ENCODE data around the gene RNF175.
"Not testable (repeated sequence)": the region's sequence is repeated elsewhere in the genome, so short reads cannot be mapped to it uniquely, and the experiment has no call there.

RNF175 gene

DNA sequence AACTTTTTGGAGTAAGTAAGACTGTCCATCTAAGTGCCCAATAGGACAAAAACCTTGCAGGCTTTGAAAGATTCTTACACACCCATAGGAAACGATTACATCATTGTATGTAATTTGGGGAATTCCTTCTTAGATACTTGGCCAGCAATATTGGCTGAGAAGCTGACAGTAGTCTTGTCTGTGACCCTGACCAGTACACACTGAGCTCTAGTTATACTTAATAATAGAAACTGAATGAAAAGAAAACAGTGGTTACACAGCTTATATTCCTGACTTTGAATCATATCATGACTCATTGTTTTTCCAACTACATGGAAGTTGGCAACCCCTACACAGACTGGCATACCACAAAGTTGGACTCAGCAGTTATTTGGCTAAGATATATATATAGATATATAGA is 82.8 kb downstream of the RNF175 start:
- no peak for DNase-seq (ENCODE audit: low read depth)

DNA sequence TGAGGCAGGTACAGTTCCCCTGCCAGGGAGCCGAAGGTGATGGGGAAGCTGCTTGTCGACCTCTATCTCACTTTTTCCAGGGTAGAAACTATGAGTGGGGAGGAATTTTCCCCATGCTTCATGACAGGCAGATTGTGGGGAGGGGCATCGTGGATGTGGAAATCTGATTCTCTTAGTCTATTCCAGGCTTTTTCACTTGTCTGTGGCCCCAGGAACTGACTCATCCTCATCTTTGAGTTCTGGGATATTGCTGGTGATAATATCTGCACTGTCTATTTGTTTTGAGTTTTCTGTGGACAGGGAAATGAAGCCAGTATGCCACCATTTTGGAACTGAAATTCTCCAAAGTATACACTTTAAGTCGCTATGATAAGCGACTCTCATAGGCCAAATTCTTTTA is 83.3 kb downstream of the RNF175 start:
- DNase-seq (ENCODE audit: low read depth): no peak

- no peak for DNase-seq (ENCODE audit: low read depth)
These were observed 90.0 kb downstream of the RNF175 start for GRCh38 chr4:153669838-153670237.

GRCh38 chr4:153668647-153669046 is 91.2 kb downstream of the RNF175 start:
- DNase-seq (ENCODE audit: low read depth): no peak

DNA sequence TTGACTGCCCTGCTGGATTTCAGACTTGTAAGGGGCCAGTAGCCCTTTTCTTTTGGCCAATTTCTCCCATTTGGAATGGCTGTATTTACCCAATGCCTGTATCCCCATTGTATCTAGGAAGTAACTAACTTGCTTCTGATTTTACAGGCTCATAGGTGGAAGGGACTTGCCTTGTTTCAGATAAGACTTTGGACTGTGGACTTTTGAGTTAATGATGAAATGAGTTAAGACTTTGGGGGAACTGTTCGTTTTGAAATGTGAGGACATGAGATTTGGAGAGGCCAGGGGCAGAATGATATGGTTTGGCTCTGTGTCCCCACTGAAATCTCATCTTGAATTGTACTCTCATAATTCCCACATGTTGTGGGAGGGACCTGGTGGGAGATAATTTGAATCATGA is 93.3 kb downstream of the RNF175 start:
- DNase-seq (ENCODE audit: low read depth): not testable (repeated sequence)

DNA sequence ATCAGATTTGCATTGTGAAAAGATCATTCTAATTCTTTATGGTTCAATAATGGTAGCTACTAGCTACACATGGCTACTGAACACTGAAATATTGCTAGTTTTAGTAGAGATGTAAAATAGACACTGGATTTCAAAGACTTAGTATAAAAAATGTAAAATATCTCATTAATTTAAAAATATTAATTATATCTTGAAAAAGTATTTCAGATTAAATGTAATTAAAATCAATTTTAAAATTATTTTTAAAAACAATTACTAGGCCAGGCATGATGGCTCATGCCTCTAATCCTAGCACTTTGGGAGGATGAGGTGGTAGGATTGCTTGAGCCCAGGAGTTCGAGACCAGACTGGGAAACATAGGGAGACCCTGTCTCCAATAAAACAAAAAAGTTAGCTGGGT is 96.2 kb downstream of the RNF175 start:
- DNase-seq (ENCODE audit: low read depth): no peak

- DNase-seq (ENCODE audit: low read depth): no peak
These were observed 97.9 kb downstream of the RNF175 start for GRCh38 chr4:153661908-153662307.

- DNase-seq (ENCODE audit: low read depth): no peak
These were observed 98.5 kb downstream of the RNF175 start for GRCh38 chr4:153661215-153661822.

All from stimulated activated CD8-positive, alpha-beta memory T cell treated with anti-CD3 and anti-CD28 coated beads, Interleukin-15, amount 100 ng/mL, for 1 hour (primary cell).